Measurements from ENCODE around the gene KCNJ15.

KCNJ15 gene

DNA sequence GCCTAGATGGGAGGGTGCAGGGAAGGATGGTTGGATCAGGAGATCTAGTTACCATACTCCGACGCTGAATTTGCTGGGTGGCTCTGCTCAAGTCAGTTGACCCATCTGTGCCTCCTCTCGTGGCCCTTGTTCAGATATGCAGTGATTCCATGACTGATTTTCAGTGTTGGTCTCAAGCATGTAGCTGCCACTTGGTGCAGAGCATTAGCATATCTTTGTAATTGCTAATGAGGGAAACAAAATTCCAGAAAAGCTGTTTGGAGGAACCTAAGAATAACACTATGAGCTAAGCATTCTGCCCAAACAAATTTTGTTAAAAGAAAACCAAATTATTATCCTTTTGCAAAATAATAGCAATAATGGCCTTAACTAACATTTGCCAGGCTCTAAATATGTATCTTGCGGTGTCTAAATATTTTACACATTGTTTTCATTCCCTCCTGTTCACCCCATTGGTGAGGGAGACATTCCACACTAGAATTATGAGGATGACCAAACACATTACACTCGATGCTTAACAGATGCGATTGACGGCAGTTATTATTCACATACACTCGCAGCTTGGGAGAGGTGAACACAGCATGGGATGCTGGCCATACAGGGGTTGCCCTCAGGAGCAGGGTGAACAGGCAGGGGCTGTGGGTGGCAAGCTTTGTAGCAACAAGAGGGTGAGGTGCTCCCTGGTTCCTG, 69.1 kb downstream of the KCNJ15 start:
- no peak for TF ChIP-seq CTCF (IDR thresholded peaks at IDR 0.05)

- TF ChIP-seq CTCF (IDR thresholded peaks at IDR 0.05) = no peak
Measured at GRCh38 chr21:38326429-38326828, 69.6 kb downstream of the KCNJ15 start.

GRCh38 chr21:38326899-38327298, 70.1 kb downstream of the KCNJ15 start:
- TF ChIP-seq CTCF (IDR thresholded peaks at IDR 0.05) = no peak

DNA sequence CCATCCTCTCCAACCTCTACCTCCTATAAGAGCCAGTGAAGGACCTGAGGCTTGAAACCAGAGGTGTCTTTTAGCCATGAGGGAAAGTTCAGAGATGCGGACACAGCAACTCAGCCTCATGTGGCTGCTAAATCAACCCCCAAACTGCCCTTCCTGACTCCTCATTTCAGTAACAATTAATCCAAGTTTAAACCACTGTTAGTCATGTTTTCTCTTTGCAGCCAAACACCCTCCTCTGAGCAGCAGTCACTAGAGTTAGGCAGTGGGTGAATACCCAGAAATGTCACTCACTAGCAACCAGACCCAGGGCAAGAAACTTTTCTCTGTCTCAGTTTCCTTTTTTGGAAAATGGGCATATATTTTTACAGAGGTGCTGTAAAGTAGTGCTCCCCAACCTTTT, 71.2 kb downstream of the KCNJ15 start:
- TF ChIP-seq CTCF (IDR thresholded peaks at IDR 0.05) = no peak

DNA sequence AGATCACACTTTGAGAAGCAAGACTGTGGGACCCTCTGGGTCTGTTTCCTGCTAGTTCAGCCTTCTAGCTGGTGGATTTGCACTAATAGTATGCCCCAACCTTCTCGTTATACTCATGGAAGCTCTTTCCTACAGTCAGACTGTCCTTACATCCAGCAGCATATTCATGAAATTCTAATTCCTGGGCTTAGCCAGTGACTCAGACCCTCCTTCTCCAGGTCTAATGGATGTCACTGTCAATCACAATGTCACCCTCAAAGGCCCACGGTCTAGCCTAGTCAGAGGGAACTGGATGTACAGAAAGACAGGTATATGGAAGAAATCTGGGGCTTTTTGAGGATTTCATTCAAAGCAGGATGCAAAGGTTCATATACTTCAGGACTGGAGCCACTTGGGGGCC, 72.4 kb downstream of the KCNJ15 start:
- no peak for TF ChIP-seq CTCF (IDR thresholded peaks at IDR 0.05)

GRCh38 chr21:38330666-38331065, 73.9 kb downstream of the KCNJ15 start:
- no peak for TF ChIP-seq CTCF (IDR thresholded peaks at IDR 0.05)

DNA sequence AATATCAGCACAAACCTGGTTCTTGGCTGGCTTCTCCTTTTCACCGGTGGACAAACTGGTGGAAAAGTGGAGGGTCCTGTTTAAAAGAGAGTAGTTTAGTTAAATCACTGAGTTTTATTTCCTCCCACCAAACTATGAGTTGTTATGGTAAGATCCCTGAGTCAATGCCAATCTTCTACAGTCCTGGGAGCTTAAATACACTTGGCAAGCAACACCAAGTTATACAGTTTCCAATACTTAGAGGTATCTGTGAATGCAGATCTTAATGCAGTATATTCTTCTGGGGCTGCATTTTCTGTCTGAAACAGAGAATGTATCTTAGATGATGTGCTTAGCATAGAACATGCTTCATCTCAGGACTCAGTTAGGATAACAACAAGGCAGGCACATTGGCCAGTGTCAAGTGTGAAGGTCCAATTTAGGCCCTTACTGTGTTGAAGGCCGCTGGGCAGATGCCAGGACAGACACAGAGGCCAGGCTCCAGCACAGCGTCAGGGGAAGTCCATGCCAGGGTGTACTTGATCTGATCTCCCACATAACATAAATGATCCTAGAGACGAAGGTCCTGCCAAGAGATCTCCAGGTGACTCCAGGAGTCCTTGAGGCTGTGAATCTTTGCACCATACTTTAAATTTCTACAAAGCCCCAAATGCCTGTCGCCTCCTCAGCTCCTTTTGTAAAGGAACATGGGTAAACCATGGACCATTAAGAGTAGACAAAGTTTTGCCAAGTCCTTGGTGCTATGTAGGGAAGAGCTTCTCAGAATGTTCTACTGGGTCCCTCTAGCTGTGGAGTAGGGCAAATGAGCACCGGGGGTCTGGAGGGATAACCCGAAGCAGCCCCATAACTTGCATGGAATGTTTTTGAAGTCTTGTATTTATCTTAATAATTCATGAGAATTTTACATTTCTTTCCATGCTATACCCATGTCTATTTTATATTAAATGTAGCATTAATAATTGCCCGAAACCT, 76.8 kb downstream of the KCNJ15 start:
- TF ChIP-seq CTCF (IDR thresholded peaks at IDR 0.05) = no peak
